HEK293 (cell line): ENCODE measurements around the gene HSD17B2.

Experiments
- CTCF ChIA-PET: fragments of 350-600 bp; formaldehyde crosslinking; extraction: SDS; loops from one replicate; lab custom pipeline; 2021; ENCODE audit warnings: antibody characterized with exemption; lab: Yijun Ruan, JAX
- POLR2A ChIA-PET: fragments of 300-600 bp; formaldehyde crosslinking; extraction: SDS; loops from one replicate; lab custom pipeline; 2020; ENCODE audit warnings: antibody characterized with exemption, inconsistent platforms; lab: Yijun Ruan, JAX
- H3K27ac ChIP-seq: fragments of 200-500 bp; sonication (Bioruptor generic); 2 replicates; pipeline ENCODE4 v1.5.1; 2014; ENCODE audit warnings: low read depth, low read length, control low read depth, inconsistent platforms; ENCODE audit errors: extremely low read depth
- H3K36me3 ChIP-seq, 2 experiments: fragments of 200-500 bp in 1 of 2; sonication (Bioruptor generic) in 1 of 2; 1 replicate in 1 of 2; 2 replicates in 1 of 2; pipeline ENCODE4 v1.5.1; 2014 to 2017; ENCODE audit warnings: inconsistent platforms in 2 of 2, low read length in 2 of 2; ENCODE audit not compliant: control insufficient read depth in 2 of 2, insufficient read depth in 1 of 2
- H3K4me1 ChIP-seq: fragments of 200-500 bp; sonication (Bioruptor generic); 2 replicates; pipeline ENCODE4 v1.5.1; 2014; ENCODE audit warnings: mild to moderate bottlenecking, low read length, inconsistent platforms; ENCODE audit not compliant: control insufficient read depth, insufficient read depth
- H3K4me3 ChIP-seq: 2 replicates; pipeline ENCODE4 v1.5.1; 2011; ENCODE audit warnings: low read depth, mild to moderate bottlenecking, control low read depth, low read length, moderate library complexity
- H3K9me3 ChIP-seq: fragments of 200-500 bp; sonication (Bioruptor generic); 2 replicates; pipeline ENCODE4 v1.5.1; 2014; ENCODE audit warnings: low read depth, low read length, inconsistent platforms; ENCODE audit not compliant: control insufficient read depth, insufficient read depth
- KLF10 ChIP-seq: fragments of 450-650 bp; IDR thresholded peaks from 2 replicates; pipeline ENCODE4 v1.5.1; 2018; ENCODE audit warnings: missing biosample characterization, mild to moderate bottlenecking, missing genetic modification characterization
- RBAK ChIP-seq: fragments of 450-650 bp; formaldehyde crosslinking; IDR thresholded peaks from 2 replicates; pipeline ENCODE4 v1.5.1; 2016; ENCODE audit warnings: missing biosample characterization, missing genetic modification characterization
- TCF7L2 ChIP-seq: IDR thresholded peaks from 2 replicates; pipeline ENCODE4 v1.6.1; 2011; ENCODE audit warnings: low read depth, mild to moderate bottlenecking, inconsistent platforms, low read length, moderate library complexity, borderline replicate concordance
- ZBTB8A ChIP-seq: fragments of 450-650 bp; formaldehyde crosslinking; IDR thresholded peaks from 2 replicates; pipeline ENCODE4 v1.5.1; 2016; ENCODE audit warnings: missing biosample characterization, missing genetic modification characterization
- ZFHX2 ChIP-seq: fragments of 450-650 bp; formaldehyde crosslinking; conservative IDR thresholded peaks from 2 replicates; pipeline ENCODE4 v1.5.1; 2016; ENCODE audit warnings: missing biosample characterization, missing genetic modification characterization
- ZFP3 ChIP-seq: fragments of 450-650 bp; formaldehyde crosslinking; IDR thresholded peaks from 2 replicates; pipeline ENCODE4 v1.5.1; 2016; ENCODE audit warnings: low read depth, missing biosample characterization, missing genetic modification characterization
- ZNF223 ChIP-seq: fragments of 450-650 bp; formaldehyde crosslinking; IDR thresholded peaks from 2 replicates; pipeline ENCODE4 v1.5.1; 2016; ENCODE audit warnings: missing biosample characterization, missing genetic modification characterization
- ZNF350 ChIP-seq: fragments of 450-650 bp; formaldehyde crosslinking; IDR thresholded peaks from 2 replicates; pipeline ENCODE4 v1.5.0; 2017; ENCODE audit warnings: missing biosample characterization, mild to moderate bottlenecking, missing genetic modification characterization
- ZNF394 ChIP-seq: fragments of 450-650 bp; formaldehyde crosslinking; IDR thresholded peaks from 2 replicates; pipeline ENCODE4 v1.5.1; 2016; ENCODE audit warnings: missing biosample characterization, missing genetic modification characterization, mild to moderate bottlenecking, moderate library complexity, borderline replicate concordance
- ZNF530 ChIP-seq: fragments of 450-650 bp; formaldehyde crosslinking; IDR thresholded peaks from 2 replicates; pipeline ENCODE4 v1.5.1; 2016; ENCODE audit warnings: low read depth, missing biosample characterization, missing genetic modification characterization
- ZNF560 ChIP-seq: fragments of 450-650 bp; formaldehyde crosslinking; IDR thresholded peaks from 2 replicates; pipeline ENCODE4 v1.5.1; 2017; ENCODE audit warnings: missing biosample characterization, missing genetic modification characterization, borderline replicate concordance
- ZNF571 ChIP-seq: fragments of 450-650 bp; formaldehyde crosslinking; IDR thresholded peaks from 2 replicates; pipeline ENCODE4 v1.5.0; 2017; ENCODE audit warnings: missing biosample characterization, missing genetic modification characterization
- ZNF610 ChIP-seq: fragments of 450-650 bp; formaldehyde crosslinking; IDR thresholded peaks from 2 replicates; pipeline ENCODE4 v1.5.1; 2016; ENCODE audit warnings: missing biosample characterization, missing genetic modification characterization, borderline replicate concordance
- ZNF792 ChIP-seq: fragments of 450-650 bp; formaldehyde crosslinking; IDR thresholded peaks from 2 replicates; pipeline ENCODE4 v1.5.1; 2016; ENCODE audit warnings: missing biosample characterization, missing genetic modification characterization
- ZNF843 ChIP-seq: fragments of 450-650 bp; formaldehyde crosslinking; IDR thresholded peaks from 2 replicates; pipeline ENCODE4 v1.5.1; 2016; ENCODE audit warnings: missing biosample characterization, missing genetic modification characterization
- ZSCAN30 ChIP-seq: fragments of 450-650 bp; IDR thresholded peaks from 2 replicates; pipeline ENCODE4 v1.5.1; 2018; ENCODE audit warnings: missing biosample characterization, mild to moderate bottlenecking, missing genetic modification characterization, moderate library complexity
- TF ChIP-seq, protein P1 (sequence below): fragments of 450-650 bp; IDR thresholded peaks from 2 replicates; pipeline ENCODE4 v1.5.1; 2018; ENCODE audit warnings: missing biosample characterization, missing genetic modification characterization
- TF ChIP-seq, protein P2 (sequence below): fragments of 450-650 bp; formaldehyde crosslinking; optimal IDR thresholded peaks from 2 replicates; pipeline ENCODE3; 2016; ENCODE audit warnings: missing biosample characterization, mild to moderate bottlenecking, missing genetic modification characterization
- TF ChIP-seq, protein P3 (sequence below): fragments of 450-650 bp; formaldehyde crosslinking; IDR thresholded peaks from 2 replicates; pipeline ENCODE4 v1.5.1; 2016; ENCODE audit warnings: missing biosample characterization, missing genetic modification characterization
- TF ChIP-seq, protein P4 (sequence below): fragments of 450-650 bp; formaldehyde crosslinking; IDR thresholded peaks from 2 replicates; pipeline ENCODE4 v1.5.1; 2017; ENCODE audit warnings: missing biosample characterization, missing genetic modification characterization
- TF ChIP-seq, protein P5 (sequence below): fragments of 450-650 bp; formaldehyde crosslinking; IDR thresholded peaks from 2 replicates; pipeline ENCODE4 v1.5.1; 2016; ENCODE audit warnings: missing biosample characterization, missing genetic modification characterization
- TF ChIP-seq, protein P6 (sequence below): fragments of 450-650 bp; formaldehyde crosslinking; IDR thresholded peaks from 2 replicates; pipeline ENCODE4 v1.5.1; 2017; ENCODE audit warnings: missing biosample characterization, missing genetic modification characterization
- TF ChIP-seq, protein P7 (sequence below): fragments of 450-650 bp; formaldehyde crosslinking; IDR thresholded peaks from 2 replicates; pipeline ENCODE4 v1.5.1; 2016; ENCODE audit warnings: missing biosample characterization, missing genetic modification characterization

HSD17B2 gene

DNA sequence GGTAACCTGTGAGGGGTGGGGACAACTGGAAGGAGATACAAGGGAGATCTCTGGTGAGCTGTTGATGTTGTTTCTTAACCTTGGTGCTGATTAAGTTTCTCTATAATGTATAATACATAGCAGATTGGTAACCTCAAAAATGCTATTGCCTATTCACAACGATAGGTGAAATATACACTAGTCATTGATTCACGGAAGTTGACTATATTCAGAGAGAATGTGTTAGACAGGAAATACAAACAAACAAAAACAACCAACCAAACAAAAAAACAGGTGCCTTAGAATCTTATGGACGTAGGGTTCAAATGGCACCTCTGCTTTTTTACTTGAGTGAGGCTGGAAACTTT, 21.5 kb downstream of the HSD17B2 start (continued):
- TF ChIP-seq ZNF792 (no peak), ZSCAN30 (tag by site-specific recombination) (no peak)
- TF ChIP-seq, protein P1, sequence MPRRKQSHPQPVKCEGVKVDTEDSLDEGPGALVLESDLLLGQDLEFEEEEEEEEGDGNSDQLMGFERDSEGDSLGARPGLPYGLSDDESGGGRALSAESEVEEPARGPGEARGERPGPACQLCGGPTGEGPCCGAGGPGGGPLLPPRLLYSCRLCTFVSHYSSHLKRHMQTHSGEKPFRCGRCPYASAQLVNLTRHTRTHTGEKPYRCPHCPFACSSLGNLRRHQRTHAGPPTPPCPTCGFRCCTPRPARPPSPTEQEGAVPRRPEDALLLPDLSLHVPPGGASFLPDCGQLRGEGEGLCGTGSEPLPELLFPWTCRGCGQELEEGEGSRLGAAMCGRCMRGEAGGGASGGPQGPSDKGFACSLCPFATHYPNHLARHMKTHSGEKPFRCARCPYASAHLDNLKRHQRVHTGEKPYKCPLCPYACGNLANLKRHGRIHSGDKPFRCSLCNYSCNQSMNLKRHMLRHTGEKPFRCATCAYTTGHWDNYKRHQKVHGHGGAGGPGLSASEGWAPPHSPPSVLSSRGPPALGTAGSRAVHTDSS, result no peak

DNA sequence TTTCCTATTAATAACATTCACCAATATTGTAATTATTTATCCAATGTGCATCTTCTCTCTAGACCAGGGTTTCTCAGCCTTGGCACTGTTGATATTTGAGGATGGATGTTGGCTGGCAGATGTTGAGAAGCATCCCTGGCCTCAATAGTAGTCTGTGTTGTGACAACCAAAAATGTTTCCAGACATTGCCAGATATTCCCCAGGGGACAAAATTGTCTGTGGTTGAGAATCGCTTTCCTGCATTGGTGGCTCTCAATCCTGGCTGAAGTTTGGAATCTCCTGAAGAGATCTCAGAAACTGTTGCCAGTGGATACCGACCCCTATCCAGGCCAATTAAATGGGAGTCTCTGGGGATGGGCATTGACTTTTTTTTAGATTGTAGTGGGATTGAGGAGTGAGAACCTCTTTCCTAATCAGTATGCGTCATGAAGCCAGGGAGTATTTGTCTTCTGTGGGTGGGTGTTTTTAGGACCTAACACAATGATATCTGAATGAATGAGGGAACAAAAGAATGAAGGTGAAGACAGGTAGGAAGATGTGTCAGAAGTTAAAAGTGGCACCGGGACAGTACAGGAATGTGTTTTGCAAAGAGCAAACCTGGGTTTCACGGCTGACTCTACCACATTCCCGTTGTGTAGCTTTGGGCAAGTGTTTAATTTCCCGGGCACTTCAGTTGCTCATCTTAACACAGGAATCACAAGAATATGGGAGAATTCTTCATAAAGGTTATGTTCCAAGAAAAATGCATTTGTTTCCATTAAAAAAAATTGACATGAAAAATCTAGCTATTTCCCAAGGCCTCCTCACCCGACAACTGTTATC, 24.3 kb downstream of the HSD17B2 start:
- Histone ChIP-seq H3K4me1 (no peaks in the 10 kb centered on the region), H3K27ac (no peak overlapping the region), H3K4me3 (no peak overlapping the region)
- CTCF ChIA-PET, result interaction anchor here (1.0 to 1.2 kb wide), 2 partner anchors 170 to 171 kb away, joined by 3 to 4 read pairs; no protein-coding TSS in a partner anchor
- TF ChIP-seq ZBTB8A (no peak), ZNF223 (tag by site-specific recombination) (no peak), ZNF530 (tag by site-specific recombination) (no peak), ZNF843 (tag by site-specific recombination) (no peak), ZFP3 (tag by site-specific recombination) (no peak), ZNF350 (tag by site-specific recombination) (no peak), RBAK (tag by site-specific recombination) (no peak), ZNF571 (tag by site-specific recombination) (no peak), ZNF560 (tag by site-specific recombination) (no peak), KLF10 (no peak), ZNF610 (tag by site-specific recombination) (no peak), ZFHX2 (tag by site-specific recombination) (no peak), ZNF394 (tag by site-specific recombination) (no peak), TCF7L2 (no peak)
- TF ChIP-seq, protein P2, sequence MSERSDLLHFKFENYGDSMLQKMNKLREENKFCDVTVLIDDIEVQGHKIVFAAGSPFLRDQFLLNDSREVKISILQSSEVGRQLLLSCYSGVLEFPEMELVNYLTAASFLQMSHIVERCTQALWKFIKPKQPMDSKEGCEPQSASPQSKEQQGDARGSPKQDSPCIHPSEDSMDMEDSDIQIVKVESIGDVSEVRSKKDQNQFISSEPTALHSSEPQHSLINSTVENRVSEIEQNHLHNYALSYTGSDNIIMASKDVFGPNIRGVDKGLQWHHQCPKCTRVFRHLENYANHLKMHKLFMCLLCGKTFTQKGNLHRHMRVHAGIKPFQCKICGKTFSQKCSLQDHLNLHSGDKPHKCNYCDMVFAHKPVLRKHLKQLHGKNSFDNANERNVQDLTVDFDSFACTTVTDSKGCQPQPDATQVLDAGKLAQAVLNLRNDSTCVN, result no peak
- TF ChIP-seq, protein P3, sequence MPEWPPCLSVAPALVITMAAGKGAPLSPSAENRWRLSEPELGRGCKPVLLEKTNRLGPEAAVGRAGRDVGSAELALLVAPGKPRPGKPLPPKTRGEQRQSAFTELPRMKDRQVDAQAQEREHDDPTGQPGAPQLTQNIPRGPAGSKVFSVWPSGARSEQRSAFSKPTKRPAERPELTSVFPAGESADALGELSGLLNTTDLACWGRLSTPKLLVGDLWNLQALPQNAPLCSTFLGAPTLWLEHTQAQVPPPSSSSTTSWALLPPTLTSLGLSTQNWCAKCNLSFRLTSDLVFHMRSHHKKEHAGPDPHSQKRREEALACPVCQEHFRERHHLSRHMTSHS (tag by site-specific recombination), result no peak
- TF ChIP-seq, protein P4, sequence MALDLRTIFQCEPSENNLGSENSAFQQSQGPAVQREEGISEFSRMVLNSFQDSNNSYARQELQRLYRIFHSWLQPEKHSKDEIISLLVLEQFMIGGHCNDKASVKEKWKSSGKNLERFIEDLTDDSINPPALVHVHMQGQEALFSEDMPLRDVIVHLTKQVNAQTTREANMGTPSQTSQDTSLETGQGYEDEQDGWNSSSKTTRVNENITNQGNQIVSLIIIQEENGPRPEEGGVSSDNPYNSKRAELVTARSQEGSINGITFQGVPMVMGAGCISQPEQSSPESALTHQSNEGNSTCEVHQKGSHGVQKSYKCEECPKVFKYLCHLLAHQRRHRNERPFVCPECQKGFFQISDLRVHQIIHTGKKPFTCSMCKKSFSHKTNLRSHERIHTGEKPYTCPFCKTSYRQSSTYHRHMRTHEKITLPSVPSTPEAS (tag by site-specific recombination), result no peak
- TF ChIP-seq, protein P5, sequence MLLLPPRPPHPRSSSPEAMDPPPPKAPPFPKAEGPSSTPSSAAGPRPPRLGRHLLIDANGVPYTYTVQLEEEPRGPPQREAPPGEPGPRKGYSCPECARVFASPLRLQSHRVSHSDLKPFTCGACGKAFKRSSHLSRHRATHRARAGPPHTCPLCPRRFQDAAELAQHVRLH (tag by site-specific recombination), result no peak
- TF ChIP-seq, protein P6, sequence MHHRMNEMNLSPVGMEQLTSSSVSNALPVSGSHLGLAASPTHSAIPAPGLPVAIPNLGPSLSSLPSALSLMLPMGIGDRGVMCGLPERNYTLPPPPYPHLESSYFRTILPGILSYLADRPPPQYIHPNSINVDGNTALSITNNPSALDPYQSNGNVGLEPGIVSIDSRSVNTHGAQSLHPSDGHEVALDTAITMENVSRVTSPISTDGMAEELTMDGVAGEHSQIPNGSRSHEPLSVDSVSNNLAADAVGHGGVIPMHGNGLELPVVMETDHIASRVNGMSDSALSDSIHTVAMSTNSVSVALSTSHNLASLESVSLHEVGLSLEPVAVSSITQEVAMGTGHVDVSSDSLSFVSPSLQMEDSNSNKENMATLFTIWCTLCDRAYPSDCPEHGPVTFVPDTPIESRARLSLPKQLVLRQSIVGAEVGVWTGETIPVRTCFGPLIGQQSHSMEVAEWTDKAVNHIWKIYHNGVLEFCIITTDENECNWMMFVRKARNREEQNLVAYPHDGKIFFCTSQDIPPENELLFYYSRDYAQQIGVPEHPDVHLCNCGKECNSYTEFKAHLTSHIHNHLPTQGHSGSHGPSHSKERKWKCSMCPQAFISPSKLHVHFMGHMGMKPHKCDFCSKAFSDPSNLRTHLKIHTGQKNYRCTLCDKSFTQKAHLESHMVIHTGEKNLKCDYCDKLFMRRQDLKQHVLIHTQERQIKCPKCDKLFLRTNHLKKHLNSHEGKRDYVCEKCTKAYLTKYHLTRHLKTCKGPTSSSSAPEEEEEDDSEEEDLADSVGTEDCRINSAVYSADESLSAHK (tag by site-specific recombination), result no peak
- TF ChIP-seq, protein P7, sequence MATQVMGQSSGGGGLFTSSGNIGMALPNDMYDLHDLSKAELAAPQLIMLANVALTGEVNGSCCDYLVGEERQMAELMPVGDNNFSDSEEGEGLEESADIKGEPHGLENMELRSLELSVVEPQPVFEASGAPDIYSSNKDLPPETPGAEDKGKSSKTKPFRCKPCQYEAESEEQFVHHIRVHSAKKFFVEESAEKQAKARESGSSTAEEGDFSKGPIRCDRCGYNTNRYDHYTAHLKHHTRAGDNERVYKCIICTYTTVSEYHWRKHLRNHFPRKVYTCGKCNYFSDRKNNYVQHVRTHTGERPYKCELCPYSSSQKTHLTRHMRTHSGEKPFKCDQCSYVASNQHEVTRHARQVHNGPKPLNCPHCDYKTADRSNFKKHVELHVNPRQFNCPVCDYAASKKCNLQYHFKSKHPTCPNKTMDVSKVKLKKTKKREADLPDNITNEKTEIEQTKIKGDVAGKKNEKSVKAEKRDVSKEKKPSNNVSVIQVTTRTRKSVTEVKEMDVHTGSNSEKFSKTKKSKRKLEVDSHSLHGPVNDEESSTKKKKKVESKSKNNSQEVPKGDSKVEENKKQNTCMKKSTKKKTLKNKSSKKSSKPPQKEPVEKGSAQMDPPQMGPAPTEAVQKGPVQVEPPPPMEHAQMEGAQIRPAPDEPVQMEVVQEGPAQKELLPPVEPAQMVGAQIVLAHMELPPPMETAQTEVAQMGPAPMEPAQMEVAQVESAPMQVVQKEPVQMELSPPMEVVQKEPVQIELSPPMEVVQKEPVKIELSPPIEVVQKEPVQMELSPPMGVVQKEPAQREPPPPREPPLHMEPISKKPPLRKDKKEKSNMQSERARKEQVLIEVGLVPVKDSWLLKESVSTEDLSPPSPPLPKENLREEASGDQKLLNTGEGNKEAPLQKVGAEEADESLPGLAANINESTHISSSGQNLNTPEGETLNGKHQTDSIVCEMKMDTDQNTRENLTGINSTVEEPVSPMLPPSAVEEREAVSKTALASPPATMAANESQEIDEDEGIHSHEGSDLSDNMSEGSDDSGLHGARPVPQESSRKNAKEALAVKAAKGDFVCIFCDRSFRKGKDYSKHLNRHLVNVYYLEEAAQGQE, result no peak
- TF ChIP-seq, all 188 proteins: peak for 0
- Histone ChIP-seq H3K36me3 (no peaks in the 10 kb centered on the region), H3K9me3 (no peaks in the 10 kb centered on the region)
- POLR2A ChIA-PET, result no interaction called here
